ENCODE results near the gene LBP. TPM values are rescaled to one million over a fixed set of nuclear protein-coding genes. Genes with fewer than 3 reads are reported as not detected.

The LBP gene
- total and polyA plus RNA-seq, 8 donors = 0.16 to 1.9 (median 0.30) TPM; not detected in 3

DNA sequence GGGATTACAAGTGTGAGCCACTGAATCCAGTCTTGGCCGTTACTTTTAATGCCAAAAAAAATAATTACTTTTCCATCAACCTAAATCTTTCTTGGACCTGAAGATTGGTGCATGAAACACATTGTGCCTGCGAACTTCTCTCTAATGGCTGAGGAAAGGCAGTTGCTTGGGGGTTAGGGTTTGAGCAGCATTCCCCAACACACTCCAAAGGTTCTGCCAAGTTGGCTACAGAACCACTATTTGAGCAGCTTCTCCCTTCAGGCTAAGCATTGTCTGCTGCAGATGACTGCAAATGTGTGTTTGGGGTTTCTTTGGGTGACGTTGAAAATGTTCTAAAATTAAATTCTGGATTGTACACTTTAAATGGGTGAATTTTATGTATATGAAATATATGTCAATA lies 6.3 kb upstream of the LBP start:
- H3K4me3 ChIP-seq = no peak overlapping the region
- no peaks in the 10 kb centered on the region for H3K27me3 ChIP-seq
- H3K9me3 ChIP-seq = no peaks in the 10 kb centered on the region
- no peak for FAIRE-seq
- no peaks in the 10 kb centered on the region for H3K4me1 ChIP-seq
- ATAC-seq = no peak
- H3K27ac ChIP-seq = no peak overlapping the region
- DNase-seq = no peak
- H3K36me3 ChIP-seq = no peaks in the 10 kb centered on the region
- TF ChIP-seq, protein P1, sequence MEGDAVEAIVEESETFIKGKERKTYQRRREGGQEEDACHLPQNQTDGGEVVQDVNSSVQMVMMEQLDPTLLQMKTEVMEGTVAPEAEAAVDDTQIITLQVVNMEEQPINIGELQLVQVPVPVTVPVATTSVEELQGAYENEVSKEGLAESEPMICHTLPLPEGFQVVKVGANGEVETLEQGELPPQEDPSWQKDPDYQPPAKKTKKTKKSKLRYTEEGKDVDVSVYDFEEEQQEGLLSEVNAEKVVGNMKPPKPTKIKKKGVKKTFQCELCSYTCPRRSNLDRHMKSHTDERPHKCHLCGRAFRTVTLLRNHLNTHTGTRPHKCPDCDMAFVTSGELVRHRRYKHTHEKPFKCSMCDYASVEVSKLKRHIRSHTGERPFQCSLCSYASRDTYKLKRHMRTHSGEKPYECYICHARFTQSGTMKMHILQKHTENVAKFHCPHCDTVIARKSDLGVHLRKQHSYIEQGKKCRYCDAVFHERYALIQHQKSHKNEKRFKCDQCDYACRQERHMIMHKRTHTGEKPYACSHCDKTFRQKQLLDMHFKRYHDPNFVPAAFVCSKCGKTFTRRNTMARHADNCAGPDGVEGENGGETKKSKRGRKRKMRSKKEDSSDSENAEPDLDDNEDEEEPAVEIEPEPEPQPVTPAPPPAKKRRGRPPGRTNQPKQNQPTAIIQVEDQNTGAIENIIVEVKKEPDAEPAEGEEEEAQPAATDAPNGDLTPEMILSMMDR (IDR thresholded peaks at IDR 0.05) = no peak
- intact Hi-C loops (cut with DNase I) = no loop called here
- WGBS, 2 donors = 45 to 46% methylated on average over 3 of the region's 3 CpGs

DNA sequence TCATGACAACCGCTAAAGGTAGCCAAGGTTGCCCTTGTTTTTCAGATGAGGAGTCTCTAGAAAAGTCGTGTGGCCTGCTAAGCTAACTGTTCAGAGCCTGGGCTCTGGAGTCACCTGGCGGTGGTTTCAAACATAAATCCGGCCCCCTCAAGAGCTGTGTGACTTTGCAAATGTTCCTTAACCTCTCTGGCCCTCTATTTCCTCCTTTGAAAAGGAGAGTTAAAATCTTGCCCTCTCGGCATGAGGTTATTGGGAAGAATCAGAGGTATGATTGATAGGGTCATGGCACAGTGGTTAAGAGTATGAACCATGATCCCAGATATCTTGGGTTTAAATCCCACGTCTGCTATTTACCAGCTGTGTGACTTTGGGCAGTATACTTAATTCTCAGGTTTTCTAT lies 5.6 kb upstream of the LBP start:
- no peaks in the 10 kb centered on the region for H3K9me3 ChIP-seq
- FAIRE-seq (no peak), ATAC-seq (no peak), DNase-seq (no peak)
- no peaks in the 10 kb centered on the region for H3K4me1 ChIP-seq
- no peak overlapping the region for H3K27ac ChIP-seq
- no peaks in the 10 kb centered on the region for H3K27me3 ChIP-seq
- TF ChIP-seq, protein P1 (IDR thresholded peaks at IDR 0.05) = no peak
- WGBS, 2 donors = 66 to 74% methylated on average over 6 of the region's 6 CpGs
- no peaks in the 10 kb centered on the region for H3K36me3 ChIP-seq
- intact Hi-C loops (cut with DNase I) = no loop called here
- no peak overlapping the region for H3K4me3 ChIP-seq

DNA sequence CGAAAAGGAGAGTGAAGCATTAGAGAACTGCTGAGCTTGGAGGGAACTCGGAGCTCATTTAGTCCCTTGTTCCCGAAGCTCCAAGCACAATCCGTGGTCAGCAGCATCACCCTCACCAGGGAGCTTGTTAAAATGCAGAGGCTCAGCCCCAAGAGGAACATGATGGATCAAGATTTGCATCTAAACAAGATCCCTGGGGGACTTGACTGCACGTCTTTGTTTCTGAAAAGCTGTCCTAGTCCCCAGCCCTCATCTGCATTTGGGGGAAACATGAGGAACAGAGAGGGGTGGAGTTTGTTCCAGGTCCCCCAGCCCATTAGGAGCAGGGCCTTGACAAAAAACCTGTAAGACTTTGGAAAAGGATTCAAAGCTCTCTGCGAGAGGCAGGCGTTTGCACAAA lies 4.1 kb upstream of the LBP start:
- Histone ChIP-seq H3K4me3 (no peak overlapping the region), H3K4me1 (no peaks in the 10 kb centered on the region), H3K36me3 (no peaks in the 10 kb centered on the region), H3K9me3 (no peaks in the 10 kb centered on the region), H3K27me3 (no peaks in the 10 kb centered on the region), H3K27ac (no peak overlapping the region)
- TF ChIP-seq, protein P1 (IDR thresholded peaks at IDR 0.05) = no peak
- 34 to 60% methylated on average over 7 of the region's 7 CpGs for WGBS, 2 donors
- FAIRE-seq = no peak
- no peak for DNase-seq
- intact Hi-C loops (cut with DNase I) = no loop called here
- no peak for ATAC-seq

DNA sequence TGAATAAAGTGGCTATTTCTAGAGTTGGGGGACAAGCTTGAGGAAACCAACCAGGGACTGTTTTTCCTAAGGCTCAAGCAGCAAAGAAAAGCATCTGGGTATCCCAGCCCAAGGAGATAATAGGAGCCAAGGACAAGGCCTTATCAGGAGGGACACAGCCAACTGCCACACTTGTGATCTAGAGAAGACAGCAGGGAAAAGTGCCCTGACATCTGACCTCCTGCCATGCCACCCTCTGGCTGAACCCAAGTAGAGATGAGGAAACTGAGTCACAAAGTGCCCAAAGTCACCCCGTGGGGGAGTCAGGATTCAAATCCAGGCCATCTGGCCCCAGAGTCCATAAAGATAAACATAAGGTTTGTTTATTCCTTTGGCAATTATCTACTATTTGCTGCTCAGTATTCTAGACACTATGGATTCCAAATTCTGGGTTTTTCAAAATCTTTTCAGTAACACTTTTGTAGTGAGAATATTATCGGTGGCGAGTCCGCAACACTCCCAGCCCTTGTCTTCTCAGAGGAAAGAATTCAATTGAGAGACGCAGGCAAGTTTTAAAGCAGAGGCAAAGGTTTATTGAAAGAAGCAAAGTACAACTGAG lies 3.5 kb upstream of the LBP start:
- 61 to 70% methylated on average over 5 of the region's 5 CpGs for WGBS, 2 donors
- Histone ChIP-seq H3K4me3 (no peak overlapping the region), H3K27me3 (no peaks in the 10 kb centered on the region), H3K36me3 (no peaks in the 10 kb centered on the region), H3K27ac (no peak overlapping the region), H3K9me3 (no peaks in the 10 kb centered on the region), H3K4me1 (no peaks in the 10 kb centered on the region)
- intact Hi-C loops (cut with DNase I) = no loop called here
- TF ChIP-seq, protein P1 (IDR thresholded peaks at IDR 0.05) = no peak
- FAIRE-seq (no peak), DNase-seq (no peak), ATAC-seq (no peak)

DNA sequence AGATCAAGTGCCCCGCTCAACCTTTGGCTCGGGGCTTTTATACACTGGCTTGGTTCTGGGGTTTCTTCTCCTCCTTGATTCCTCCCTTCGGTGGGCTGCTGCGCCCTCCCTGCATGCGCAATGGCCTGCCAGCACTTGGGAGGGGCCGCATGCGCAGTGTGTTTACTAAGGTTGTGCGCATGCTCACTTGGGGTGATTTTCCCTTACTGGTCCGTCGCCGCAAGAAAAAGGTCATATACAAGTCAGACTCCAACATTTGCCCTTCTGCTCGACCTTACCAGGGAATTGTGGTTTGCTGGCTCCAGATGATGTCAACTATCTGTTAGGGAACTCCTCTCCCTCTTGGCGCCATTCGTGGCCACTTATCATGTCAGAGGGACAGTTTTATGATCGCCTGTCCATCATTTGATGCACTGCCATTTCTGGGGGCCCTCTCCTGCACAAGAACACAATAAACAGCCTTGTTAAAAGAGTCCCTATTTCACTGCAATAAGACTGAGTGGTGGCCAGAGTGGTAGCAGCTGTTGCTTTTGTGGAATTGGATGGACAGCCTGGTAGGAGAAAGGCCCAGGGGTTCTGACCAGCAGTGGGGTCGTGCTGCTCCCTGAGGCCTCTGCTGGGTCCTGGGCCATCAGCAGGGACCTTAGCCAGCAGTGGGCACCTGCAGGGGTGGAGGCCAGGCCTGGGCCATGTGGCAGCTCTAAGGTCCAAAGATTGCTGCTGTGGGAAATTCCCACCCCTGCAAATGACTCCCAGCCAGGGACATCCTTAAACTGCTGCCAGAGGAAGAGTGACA lies 2.8 kb upstream of the LBP start:
- Histone ChIP-seq H3K27ac (no peak overlapping the region), H3K4me1 (no peaks in the 10 kb centered on the region), H3K36me3 (no peaks in the 10 kb centered on the region), H3K9me3 (no peaks in the 10 kb centered on the region), H3K27me3 (no peaks in the 10 kb centered on the region), H3K4me3 (no peak overlapping the region)
- TF ChIP-seq, protein P1 (IDR thresholded peaks at IDR 0.05) = no peak
- intact Hi-C loops (cut with DNase I) = no loop called here
- FAIRE-seq (no peak), ATAC-seq (peak in 2 of 4 donors; percentile 10 to 69), DNase-seq (peak in 2 of 6 donors; percentile 12 to 28)
- WGBS, 2 donors = 55 to 68% methylated on average over 16 of the region's 16 CpGs
